ENCODE results near the gene TRIP6. TPM values are rescaled to one million over a fixed set of nuclear protein-coding genes. Genes with fewer than 3 reads are reported as not detected.

The TRIP6 gene, protein sequence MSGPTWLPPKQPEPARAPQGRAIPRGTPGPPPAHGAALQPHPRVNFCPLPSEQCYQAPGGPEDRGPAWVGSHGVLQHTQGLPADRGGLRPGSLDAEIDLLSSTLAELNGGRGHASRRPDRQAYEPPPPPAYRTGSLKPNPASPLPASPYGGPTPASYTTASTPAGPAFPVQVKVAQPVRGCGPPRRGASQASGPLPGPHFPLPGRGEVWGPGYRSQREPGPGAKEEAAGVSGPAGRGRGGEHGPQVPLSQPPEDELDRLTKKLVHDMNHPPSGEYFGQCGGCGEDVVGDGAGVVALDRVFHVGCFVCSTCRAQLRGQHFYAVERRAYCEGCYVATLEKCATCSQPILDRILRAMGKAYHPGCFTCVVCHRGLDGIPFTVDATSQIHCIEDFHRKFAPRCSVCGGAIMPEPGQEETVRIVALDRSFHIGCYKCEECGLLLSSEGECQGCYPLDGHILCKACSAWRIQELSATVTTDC
- total RNA-seq = 10 to 100 TPM; 19.8 to 21.0 TPM

DNA sequence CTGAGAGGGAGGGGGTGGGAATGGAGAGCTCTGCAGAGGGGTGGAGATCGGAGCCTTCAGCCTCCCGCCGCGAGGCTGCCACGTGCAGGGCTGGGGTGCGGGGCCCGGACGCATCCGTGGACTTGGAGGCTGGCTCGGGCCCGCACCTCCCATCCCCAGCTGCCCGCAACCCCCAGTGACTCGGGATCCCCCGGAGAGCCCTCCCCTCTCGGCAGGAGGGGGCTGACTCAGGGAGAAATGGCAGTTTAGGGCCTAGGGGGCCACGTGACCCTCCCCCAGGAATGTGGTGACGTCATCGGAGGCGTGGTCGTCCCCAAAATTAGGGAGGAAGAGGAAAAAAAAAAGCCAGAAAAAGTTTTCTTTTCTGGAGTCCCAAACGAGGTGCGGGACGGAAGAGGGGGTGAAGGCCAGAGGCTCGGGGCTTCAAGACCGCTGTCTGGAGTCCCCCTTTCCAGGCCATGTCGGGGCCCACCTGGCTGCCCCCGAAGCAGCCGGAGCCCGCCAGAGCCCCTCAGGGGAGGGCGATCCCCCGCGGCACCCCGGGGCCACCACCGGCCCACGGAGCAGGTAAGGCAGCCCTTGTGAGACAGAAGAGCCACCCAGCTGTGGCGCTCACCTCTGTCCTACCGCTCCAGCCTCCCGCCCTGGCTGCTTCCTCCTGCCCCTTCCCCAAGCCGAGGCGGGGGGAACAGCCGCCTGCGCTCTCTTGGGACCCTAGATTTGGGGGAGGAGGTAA, at the start of gene TRIP6:
TSS of gene TRIP6 (plus strand) at position 348 of the 736 bp plus-strand sequence. CDS start at position 459, 111 bp downstream.
- peak within 1 kb of the TSS; percentile 93 for H3K27ac Mint-ChIP-seq
- H3K4me3 Mint-ChIP-seq = peak within 1 kb of the TSS; percentile 90
- intact Hi-C loops (cut with micrococcal nuclease) = loop anchor here (1.0 kb wide), 1 partner anchor 8 kb away; the partner anchor contains the start of gene SRRT
- peak; percentile 84 for DNase-seq
- H3K36me3 Mint-ChIP-seq (ENCODE audit: low read depth) = peaks cover 11% of the 10 kb centered on the region
- H3K4me1 Mint-ChIP-seq (ENCODE audit: low read depth) = peaks cover 14% of the 10 kb centered on the region
- H3K9me3 Mint-ChIP-seq = no peaks in the 10 kb centered on the region
- CTCF ChIA-PET = interaction anchor here (0.9 kb wide), 1 partner anchor 162 kb away, joined by 3 read pairs; the partner anchor contains the start of gene POP7
- no peaks in the 10 kb centered on the region for H3K27me3 Mint-ChIP-seq (ENCODE audit: low read depth)

DNA sequence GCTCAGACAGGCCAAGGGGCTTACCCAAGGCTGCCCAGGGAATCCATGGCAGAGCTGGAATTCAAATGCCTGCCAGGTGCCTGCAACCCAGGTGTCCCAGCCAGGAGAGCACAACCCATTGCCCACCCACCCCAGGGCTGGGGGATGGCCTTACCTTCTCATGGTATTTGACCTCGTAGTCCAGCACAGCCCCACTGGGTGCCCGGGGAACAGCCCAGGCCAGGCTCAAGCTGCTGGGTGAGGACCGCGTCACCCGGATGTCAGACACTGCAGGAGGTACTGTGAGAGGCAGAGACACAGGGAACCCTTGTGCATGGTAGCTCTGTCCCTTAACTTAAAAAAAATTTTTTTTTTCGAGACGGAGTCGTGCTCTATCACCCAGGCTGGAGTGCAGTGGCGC, 48.8 kb upstream of the TRIP6 start:
- Mint-ChIP-seq H3K9me3 (no peaks in the 10 kb centered on the region), H3K27me3 (ENCODE audit: low read depth) (no peaks in the 10 kb centered on the region), H3K4me1 (ENCODE audit: low read depth) (no peaks in the 10 kb centered on the region), H3K4me3 (no peak overlapping the region), H3K36me3 (ENCODE audit: low read depth) (peaks cover 1% of the 10 kb centered on the region), H3K27ac (no peak overlapping the region)
- intact Hi-C loops (cut with micrococcal nuclease) = no loop called here
- no peak for DNase-seq
- CTCF ChIA-PET = interaction anchor here (1.1 kb wide), 1 partner anchor 18 kb away, joined by 4 read pairs; no protein-coding TSS in a partner anchor

DNA sequence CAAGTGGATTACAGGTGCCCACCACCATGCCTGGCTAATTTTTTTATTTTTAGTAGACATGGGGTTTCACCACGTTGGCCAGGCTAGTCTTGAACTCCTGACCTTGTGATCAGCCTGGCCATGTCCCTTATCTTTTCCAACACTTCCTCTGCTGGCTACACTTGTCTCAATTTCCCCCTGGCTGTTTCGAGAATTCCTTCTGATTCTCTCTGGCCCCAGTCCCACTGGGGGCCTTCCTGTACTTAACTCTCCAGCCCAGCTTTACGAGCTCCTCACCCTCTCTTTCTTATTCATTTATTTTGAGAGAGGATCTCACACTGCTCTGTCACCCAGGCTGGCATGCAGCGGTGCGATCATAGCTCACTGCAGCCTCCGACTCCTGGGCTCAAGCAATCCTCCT, 48.4 kb upstream of the TRIP6 start:
- intact Hi-C loops (cut with micrococcal nuclease) = no loop called here
- Mint-ChIP-seq H3K27me3 (ENCODE audit: low read depth) (no peaks in the 10 kb centered on the region), H3K36me3 (ENCODE audit: low read depth) (peaks cover 1% of the 10 kb centered on the region), H3K9me3 (no peaks in the 10 kb centered on the region), H3K27ac (no peak overlapping the region), H3K4me1 (ENCODE audit: low read depth) (no peaks in the 10 kb centered on the region), H3K4me3 (no peak overlapping the region)
- no peak for DNase-seq
- CTCF ChIA-PET = no interaction called here

DNA sequence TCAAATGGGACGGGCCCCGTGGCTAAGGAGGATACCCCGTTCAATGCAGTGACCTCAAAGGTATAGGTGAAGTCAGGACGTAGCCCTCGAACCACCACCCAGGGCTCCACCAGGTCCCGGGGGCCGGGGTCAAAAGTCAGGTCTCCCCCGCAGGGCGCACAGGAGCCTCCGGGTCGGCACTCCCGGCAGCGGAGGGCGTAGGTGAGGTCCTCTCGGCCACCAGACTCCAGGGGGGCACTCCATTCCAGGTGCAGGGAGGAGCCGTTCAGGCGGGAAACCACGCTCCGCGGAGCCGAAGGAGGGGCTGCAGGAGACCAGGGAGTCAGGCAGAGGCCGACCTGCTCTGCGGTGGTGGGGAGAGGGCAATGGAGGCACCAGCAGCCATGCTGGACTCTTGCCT, 47.6 kb upstream of the TRIP6 start:
- H3K27me3 Mint-ChIP-seq (ENCODE audit: low read depth) = peaks cover 2% of the 10 kb centered on the region
- CTCF ChIA-PET = no interaction called here
- no peak for DNase-seq
- no peak overlapping the region for H3K4me3 Mint-ChIP-seq
- no peak overlapping the region for H3K27ac Mint-ChIP-seq
- H3K4me1 Mint-ChIP-seq (ENCODE audit: low read depth) = no peaks in the 10 kb centered on the region
- H3K36me3 Mint-ChIP-seq (ENCODE audit: low read depth) = peaks cover 1% of the 10 kb centered on the region
- no peaks in the 10 kb centered on the region for H3K9me3 Mint-ChIP-seq
- intact Hi-C loops (cut with micrococcal nuclease) = no loop called here

DNA sequence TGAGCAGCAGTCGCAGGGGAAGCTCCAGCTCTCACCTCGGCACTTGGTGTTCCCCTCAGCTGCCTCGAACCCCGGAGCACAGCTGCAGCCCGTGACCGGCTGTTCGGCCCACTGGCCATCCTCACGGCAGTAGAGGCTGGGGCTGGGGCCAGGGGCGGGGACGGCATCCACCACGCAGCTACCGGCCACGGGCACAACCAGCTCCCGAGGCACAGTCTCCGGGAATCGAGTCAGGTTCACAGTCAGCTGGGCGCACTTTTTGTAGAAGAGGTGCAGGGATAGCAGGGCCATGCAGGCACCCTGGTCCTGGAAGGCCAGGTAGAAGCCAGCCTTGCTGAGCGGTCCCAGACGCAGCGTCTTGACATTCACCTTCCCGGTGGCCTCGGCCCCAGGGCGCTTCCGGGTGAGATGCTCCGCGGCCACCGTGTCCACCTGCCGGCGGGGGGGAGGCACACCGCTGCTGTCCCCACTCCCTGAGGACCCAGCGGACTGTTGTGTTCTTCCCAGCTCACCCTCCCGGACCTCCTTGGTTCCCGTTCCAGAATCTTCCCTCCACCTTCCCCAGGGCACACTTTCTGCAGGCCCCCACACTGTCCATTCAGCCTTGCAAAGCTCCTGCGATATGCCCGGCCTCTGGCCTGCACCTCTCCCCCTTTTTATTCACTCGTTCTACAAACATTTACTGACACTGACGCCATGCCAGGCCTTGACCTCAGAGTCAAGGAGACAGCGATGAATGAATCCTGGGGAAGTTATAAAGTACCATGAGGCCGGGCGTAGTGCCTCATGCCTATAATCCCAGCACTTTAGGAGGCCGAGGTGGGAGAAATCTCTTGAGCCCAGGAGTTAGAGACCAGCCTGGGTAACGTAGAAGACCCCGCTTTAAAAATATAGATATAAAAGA, 44.7 kb upstream of the TRIP6 start:
- Mint-ChIP-seq H3K27me3 (ENCODE audit: low read depth) (peaks cover 18% of the 10 kb centered on the region), H3K27ac (no peak overlapping the region), H3K9me3 (no peaks in the 10 kb centered on the region), H3K36me3 (ENCODE audit: low read depth) (peaks cover 1% of the 10 kb centered on the region), H3K4me1 (ENCODE audit: low read depth) (peaks cover 6% of the 10 kb centered on the region), H3K4me3 (no peak overlapping the region)
- intact Hi-C loops (cut with micrococcal nuclease) = no loop called here
- CTCF ChIA-PET = interaction anchor here (0.5 kb wide), 1 partner anchor 188 kb away, joined by 5 read pairs; no protein-coding TSS in a partner anchor
- DNase-seq = no peak

DNA sequence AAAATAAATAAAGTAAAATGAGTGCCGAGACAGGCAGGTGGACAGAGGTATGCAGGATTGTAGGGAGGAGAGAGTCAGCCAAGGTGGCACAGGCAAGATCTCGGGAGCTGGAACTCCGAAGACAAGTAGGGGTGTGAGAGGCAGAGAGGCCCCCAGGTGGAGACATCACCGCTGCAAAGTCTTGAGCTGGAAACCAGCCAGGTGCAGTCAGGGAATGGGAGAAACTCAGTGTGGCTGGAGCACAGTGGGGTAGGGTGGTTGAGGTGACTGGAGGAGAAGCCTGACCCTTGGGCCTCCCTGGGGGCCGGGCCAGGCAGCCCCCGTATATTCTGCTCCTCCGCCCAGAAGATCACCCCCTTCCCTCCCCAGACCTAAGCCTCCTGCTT, 44.1 kb upstream of the TRIP6 start:
- intact Hi-C loops (cut with micrococcal nuclease) = no loop called here
- DNase-seq = no peak
- Mint-ChIP-seq H3K27ac (no peak overlapping the region), H3K9me3 (no peaks in the 10 kb centered on the region), H3K36me3 (ENCODE audit: low read depth) (peaks cover 1% of the 10 kb centered on the region), H3K27me3 (ENCODE audit: low read depth) (peaks cover 23% of the 10 kb centered on the region), H3K4me3 (no peak overlapping the region), H3K4me1 (ENCODE audit: low read depth) (peaks cover 10% of the 10 kb centered on the region)
- CTCF ChIA-PET = no interaction called here

DNA sequence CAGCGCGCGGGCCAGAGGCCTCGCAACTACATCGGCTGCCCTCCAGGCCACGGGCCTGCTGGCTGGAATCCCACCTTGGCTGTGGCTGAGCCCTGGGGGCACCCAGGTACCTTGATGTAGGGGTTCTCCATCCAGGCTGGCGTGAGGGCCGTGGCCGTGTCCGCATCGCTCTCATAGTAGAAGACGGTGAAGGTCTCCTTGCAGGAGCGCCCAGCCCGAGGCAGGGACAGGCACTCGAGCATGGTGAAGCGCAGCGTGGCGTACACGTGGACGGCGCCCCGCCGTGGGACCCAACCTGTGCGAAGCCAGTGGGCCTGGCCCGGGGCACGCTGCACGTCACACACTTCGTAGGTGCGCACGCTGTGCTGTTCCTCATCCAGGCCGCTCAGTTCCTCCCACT, 43.7 kb upstream of the TRIP6 start:
- Mint-ChIP-seq H3K9me3 (no peaks in the 10 kb centered on the region), H3K27me3 (ENCODE audit: low read depth) (peaks cover 25% of the 10 kb centered on the region), H3K27ac (no peak overlapping the region), H3K4me1 (ENCODE audit: low read depth) (peaks cover 12% of the 10 kb centered on the region), H3K4me3 (no peak overlapping the region), H3K36me3 (ENCODE audit: low read depth) (peaks cover 1% of the 10 kb centered on the region)
- no peak for DNase-seq
- intact Hi-C loops (cut with micrococcal nuclease) = no loop called here
- CTCF ChIA-PET = no interaction called here

DNA sequence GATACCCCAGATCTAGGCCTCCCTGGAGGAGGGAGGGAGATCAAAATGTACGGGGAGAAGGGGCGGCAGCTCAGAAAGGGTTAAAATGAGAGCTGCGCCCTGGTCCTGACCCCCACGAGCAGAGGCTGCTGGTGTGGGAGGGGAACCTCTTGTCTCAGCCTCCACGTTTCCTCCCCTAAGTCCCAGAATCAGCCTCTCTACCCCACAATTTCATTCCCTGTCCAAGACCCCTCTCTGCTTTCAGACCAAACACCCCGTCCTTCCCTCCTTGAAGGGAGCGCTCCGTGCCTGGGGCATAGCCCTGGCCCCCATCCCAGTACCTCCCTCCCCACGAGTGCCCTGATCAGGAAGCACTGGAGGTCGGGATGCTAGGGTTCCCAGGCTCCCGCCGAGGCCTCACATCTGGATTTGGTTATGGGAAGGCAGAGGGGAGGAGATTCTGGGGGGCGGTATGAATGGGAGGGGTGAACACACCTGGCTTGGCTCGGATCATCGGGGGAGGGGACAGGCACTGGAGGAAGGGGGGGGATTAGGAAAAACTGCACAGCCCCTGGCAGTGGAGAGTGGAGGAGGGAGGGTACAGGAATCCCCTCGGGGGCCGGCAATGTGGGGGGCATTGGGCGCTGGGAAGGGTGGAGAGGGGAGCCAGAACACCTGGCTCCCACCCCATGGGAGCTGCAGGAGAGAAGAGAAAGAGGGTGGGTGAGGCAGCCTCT, 42.5 kb upstream of the TRIP6 start:
- DNase-seq = no peak
- H3K9me3 Mint-ChIP-seq = no peaks in the 10 kb centered on the region
- intact Hi-C loops (cut with micrococcal nuclease) = no loop called here
- H3K4me1 Mint-ChIP-seq (ENCODE audit: low read depth) = peaks cover 14% of the 10 kb centered on the region
- H3K27me3 Mint-ChIP-seq (ENCODE audit: low read depth) = peaks cover 30% of the 10 kb centered on the region
- H3K27ac Mint-ChIP-seq = no peak overlapping the region
- CTCF ChIA-PET = interaction anchor here (1.0 kb wide), 1 partner anchor 355 kb away, joined by 3 read pairs; no protein-coding TSS in a partner anchor
- no peak overlapping the region for H3K4me3 Mint-ChIP-seq
- peaks cover 1% of the 10 kb centered on the region for H3K36me3 Mint-ChIP-seq (ENCODE audit: low read depth)

DNA sequence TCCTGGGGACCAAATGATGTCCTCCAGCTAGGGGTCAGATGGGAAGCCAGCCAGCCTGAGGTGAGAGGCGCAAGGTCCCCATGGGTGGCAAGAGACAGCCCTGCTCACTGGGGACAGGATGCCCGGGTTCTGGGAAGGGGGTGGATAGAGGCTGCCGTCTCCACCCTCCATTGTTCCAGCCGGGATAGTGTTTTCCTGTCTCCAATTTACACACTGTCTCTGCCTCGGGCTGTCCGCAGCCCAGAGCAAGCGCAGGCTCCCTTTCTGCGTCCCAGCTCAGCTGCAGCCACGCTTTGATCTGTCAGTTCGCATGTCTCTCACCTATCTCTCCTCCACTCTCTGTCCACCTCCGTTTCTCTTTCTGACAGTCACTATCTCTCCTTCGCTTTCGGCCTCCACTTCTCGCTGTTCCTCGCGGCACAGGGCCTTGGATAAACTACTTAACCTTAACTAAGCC, 41.9 kb upstream of the TRIP6 start:
- Mint-ChIP-seq H3K27ac (no peak overlapping the region), H3K9me3 (no peaks in the 10 kb centered on the region), H3K36me3 (ENCODE audit: low read depth) (peaks cover 1% of the 10 kb centered on the region), H3K4me1 (ENCODE audit: low read depth) (peaks cover 14% of the 10 kb centered on the region), H3K27me3 (ENCODE audit: low read depth) (peaks cover 31% of the 10 kb centered on the region), H3K4me3 (no peak overlapping the region)
- intact Hi-C loops (cut with micrococcal nuclease) = no loop called here
- DNase-seq = no peak
- CTCF ChIA-PET = no interaction called here

DNA sequence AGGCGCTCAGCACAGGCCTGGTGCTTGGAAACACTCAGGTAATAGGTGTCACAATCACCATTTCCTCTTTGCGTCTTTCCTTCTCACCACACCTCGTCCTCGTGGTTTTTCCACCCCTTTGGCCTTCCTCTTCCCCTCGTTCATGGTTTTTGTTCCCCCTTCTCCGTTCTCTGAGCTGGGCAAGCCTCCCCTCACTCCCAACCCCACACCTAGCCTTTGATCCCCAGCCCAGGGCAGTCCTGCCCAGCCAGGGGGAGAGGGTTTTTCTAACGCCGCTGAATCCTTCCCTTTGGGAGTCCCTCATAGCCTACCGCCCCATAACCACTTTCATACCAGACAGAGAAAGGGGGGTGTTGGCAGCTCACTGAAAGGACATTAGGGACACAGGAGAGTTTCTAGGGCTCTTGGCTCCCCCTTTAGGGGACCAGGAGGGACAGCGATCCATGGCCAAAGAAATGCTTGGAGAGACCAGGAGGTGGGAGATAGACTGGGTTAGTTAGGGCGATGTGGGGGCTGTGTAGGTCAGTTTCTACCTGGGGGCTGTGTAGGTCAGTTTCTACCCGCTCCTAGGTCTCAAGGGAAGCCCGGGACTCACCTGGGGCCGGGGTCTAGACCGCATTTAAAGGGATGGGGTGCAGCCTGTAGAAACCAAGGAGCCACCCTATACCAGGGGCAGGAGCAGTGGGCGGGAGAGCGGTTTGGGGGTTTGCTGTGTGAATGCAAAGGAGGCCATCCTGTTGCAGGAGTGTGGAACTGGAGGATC, 41.3 kb upstream of the TRIP6 start:
- Mint-ChIP-seq H3K27ac (no peak overlapping the region), H3K4me1 (ENCODE audit: low read depth) (peaks cover 14% of the 10 kb centered on the region), H3K4me3 (peak overlapping the region; percentile 54), H3K36me3 (ENCODE audit: low read depth) (peaks cover 1% of the 10 kb centered on the region), H3K27me3 (ENCODE audit: low read depth) (peaks cover 31% of the 10 kb centered on the region), H3K9me3 (no peaks in the 10 kb centered on the region)
- CTCF ChIA-PET = no interaction called here
- intact Hi-C loops (cut with micrococcal nuclease) = no loop called here
- no peak for DNase-seq
